C4-2B (cell line): Measurements from ENCODE around the gene LRP1B.

ENCODE experiments used
- CTCF ChIP-seq: fragments of 450-650 bp; conservative IDR thresholded peaks from 2 replicates; pipeline ENCODE4 v1.5.1; 2017; ENCODE audit warnings: mild to moderate bottlenecking
- ZFX ChIP-seq: fragments of 450-650 bp; IDR thresholded peaks from 2 replicates; pipeline ENCODE4 v1.6.1; 2017

DNA sequence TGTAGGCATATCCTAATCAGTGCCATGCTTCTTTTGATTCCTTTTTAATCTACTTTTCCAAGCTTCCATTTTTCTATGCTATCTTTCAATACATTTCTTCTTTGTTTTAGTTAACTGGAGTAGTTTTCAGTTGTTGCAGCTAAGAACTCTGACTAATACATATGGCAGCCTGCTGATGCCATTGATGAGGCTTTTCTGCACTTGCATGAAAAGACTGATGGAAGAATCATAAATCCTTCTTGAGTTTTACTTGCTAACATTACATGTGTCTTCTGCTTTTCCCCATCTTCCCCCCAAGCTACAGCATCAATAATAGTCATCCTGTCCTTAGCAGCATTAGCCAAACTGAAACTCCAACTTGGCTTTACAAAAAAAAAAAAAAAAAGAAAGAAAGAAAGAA is 203.3 kb downstream of the LRP1B start:
- TF ChIP-seq CTCF (no peak), ZFX (no peak)
